HG03139 (cell line): Measurements from ENCODE around the gene CER1.

ENCODE experiments used
- ATAC-seq: cut with Tn5 transposase; IDR thresholded peaks from one replicate; pipeline ENCODE4 v1.9.1; 2021; ENCODE audit not compliant: unreplicated experiment

The CER1 gene, protein sequence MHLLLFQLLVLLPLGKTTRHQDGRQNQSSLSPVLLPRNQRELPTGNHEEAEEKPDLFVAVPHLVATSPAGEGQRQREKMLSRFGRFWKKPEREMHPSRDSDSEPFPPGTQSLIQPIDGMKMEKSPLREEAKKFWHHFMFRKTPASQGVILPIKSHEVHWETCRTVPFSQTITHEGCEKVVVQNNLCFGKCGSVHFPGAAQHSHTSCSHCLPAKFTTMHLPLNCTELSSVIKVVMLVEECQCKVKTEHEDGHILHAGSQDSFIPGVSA

GRCh38 chr9:14722391-14723035, at the start of gene CER1:
Gene CER1, minus strand, starts transcription at chr9:14722733. Its CDS starts 61 bp downstream, at chr9:14722672.
- no peak for ATAC-seq

GRCh38 chr9:14770592-14770991, 48.1 kb upstream of the CER1 start:
- no peak for ATAC-seq

GRCh38 chr9:14769230-14769571, 46.7 kb upstream of the CER1 start:
- ATAC-seq, result no peak

DNA sequence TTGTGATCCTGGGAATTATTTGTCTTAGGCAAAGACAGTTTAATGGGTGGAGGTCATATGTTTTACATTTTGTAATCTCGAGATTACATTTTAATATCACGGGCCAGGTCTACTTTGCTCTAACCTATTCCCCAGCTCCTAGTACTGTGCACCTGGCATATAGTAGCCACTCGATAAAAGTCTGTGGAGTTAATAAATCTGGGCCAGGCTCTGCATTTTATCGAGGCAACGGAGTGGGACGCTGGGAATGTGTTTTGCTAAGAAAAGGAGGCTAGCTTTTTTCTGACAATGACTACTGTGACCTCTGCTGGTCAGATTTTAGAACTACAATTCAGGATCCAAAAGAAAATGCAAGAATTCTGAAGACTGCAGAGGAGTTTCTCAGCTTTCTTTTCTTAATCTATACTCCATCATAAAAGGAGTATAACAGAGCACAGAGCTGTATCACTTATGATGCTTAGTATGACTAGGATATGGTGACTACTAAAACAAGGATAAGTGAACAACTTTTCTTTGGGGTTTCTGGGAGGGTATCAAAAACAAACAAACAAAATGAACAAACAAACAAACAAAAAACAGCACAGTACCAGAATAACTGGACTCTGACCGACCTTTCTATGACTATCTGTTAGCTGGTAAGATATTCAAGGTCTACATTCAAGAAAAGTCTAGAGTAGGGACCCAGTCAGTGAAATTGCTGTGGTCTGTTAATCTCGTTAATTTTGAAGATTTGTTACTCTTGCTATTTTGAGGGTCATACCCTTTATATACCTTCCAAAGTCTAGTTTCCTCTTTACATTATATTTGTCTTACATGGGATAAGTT, 46.1 kb upstream of the CER1 start:
- ATAC-seq, result no peak

- ATAC-seq, result no peak
Observed at GRCh38 chr9:14766299-14766698, 43.8 kb upstream of the CER1 start.

GRCh38 chr9:14761584-14761983, 39.1 kb upstream of the CER1 start:
- no peak for ATAC-seq

- ATAC-seq, result no peak
Observed at GRCh38 chr9:14760060-14760459, 37.5 kb upstream of the CER1 start.

DNA sequence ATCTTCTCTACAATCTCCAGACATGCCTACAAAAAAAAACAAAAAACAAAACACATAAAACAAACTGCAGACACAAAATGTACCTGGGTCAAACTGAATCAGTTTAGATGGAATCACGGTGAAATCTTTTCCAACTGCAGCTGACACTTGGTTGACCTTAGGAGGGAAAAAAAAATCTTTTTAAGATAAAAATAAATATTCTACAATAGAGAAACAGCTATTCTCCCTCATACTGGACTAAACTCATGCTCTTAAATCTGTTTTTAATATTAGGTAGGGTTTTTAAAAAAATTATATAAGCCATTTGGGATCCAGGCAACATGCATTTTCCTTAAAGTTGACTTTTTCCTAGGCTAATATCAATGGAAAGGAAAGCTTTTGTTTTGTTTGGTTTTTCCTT, 33.8 kb upstream of the CER1 start:
- no peak for ATAC-seq

DNA sequence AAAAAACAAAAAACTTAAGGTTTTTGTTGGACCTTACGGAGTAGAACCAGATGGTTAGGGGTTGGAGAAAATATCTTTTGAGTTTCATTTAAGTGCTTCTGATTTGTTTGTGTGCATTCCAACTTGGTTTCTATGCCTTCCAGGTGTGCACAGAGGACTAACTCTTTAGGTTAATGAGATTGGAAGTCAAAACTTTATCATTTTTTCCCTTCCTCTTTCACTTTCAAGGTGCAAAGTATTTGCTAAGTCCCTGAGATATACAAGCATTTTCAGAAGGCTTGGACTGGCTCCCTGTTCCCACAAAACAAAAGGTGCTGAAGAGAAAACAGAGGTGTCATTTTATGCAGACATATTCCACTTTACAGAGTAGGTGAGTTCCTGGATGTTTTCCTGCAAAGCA, 30.3 kb upstream of the CER1 start:
- ATAC-seq, result no peak

GRCh38 chr9:14752271-14752670, 29.7 kb upstream of the CER1 start:
- ATAC-seq, result no peak

DNA sequence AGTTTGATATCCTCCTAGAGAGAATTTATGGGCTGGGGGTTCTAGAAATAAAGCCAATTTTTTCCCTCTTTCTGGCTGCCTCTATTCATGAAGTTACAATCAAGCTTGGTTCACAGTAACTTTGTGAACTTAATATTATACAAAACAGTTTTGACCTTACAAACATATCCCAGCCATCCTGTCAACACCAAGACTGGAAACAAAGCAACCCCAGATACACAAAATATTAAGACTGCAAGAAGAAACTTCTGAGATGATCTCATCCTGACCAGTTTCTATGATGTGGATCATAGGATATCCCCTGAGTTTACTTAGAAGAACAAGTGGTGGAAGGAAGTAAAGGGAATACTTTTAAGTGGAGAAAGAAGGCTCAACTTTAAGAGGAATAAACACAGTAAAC, 28.3 kb upstream of the CER1 start:
- no peak for ATAC-seq

GRCh38 chr9:14749741-14750211, 27.2 kb upstream of the CER1 start:
- ATAC-seq, result no peak

GRCh38 chr9:14748373-14748772, 25.8 kb upstream of the CER1 start:
- no peak for ATAC-seq

GRCh38 chr9:14747111-14747510, 24.6 kb upstream of the CER1 start:
- no peak for ATAC-seq

DNA sequence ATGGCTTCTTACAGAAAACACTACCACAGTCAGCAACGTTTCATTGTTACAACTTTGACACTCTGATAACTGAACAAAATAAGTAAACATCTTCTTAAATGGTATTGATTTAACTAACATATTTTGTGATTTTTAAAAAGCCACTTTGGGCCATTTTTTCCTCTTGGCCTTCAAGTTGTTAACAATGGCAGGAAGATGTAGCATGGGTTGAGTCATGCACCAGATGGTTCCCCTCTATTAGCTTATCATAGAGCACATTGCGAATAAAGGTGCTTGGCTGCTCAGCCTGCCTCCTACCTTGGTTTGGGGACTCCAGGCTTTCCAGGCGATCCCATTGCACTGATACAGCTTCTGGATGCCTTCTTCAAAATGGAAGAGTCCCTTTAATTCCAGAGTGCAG, 24.1 kb upstream of the CER1 start:
- no peak for ATAC-seq

DNA sequence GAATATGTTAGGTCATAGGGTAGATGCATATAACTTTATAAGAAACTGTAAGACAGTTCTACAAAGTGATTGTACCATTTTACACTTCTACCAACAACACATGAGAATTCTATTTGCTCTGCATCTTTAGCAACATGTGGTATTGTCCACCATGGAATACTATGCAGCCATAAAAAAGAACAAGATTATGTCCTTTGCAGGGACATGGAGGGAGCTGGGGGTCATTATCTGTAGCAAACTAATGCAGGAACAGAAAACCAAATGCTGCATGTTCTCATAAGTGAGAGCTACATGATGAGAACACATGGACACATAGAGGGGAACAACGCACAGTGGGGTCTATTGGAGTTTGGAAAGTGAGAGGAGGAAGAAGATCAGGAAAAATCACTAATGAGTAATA, 22.2 kb upstream of the CER1 start:
- no peak for ATAC-seq

- peak; percentile 89 for ATAC-seq
Observed at GRCh38 chr9:14741369-14741768, 18.8 kb upstream of the CER1 start.

GRCh38 chr9:14733133-14733532, 10.6 kb upstream of the CER1 start:
- no peak for ATAC-seq

- ATAC-seq, result no peak
Observed at GRCh38 chr9:14731294-14731981, 8.9 kb upstream of the CER1 start.

GRCh38 chr9:14730461-14730898, 7.9 kb upstream of the CER1 start:
- no peak for ATAC-seq

DNA sequence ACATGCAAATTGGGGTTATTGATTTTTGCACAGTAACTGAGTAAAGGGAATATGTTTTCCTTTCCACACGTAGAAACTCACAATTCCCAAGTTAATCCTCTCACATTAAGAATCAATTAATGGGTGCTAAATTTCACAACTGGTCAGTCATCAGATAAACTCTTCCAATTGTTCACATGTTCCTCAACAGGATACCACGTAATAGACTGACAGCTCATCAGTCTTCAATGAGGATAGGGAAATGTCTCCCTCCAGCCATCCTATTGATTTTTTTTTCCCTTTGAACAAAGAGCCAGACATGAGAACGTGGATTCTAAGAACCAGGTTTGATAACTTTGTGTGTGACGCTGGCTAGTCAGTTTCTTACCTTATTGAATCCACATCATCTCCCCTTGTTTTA, 768 bp upstream of the CER1 start:
- ATAC-seq, result no peak
